Measurements from ENCODE around the gene SPRYD4.
"Not testable (repeated sequence)": the region's sequence is repeated elsewhere in the genome, so short reads cannot be mapped to it uniquely, and the experiment has no call there.

- not testable (repeated sequence) for TF ChIP-seq ZNF548 (tag by site-specific recombination; IDR thresholded peaks at IDR 0.05); ZNF670 (tag by site-specific recombination; IDR thresholded peaks at IDR 0.05; ENCODE audit: low read depth); CTCF (tag by site-specific recombination; IDR thresholded peaks at IDR 0.05)
These were observed 25.7 kb downstream of the SPRYD4 start for GRCh38 chr12:56494106-56494415.

Data from HEK293 (cell line).